Measurements from ENCODE around the gene ERI3.

Gene ERI3

DNA sequence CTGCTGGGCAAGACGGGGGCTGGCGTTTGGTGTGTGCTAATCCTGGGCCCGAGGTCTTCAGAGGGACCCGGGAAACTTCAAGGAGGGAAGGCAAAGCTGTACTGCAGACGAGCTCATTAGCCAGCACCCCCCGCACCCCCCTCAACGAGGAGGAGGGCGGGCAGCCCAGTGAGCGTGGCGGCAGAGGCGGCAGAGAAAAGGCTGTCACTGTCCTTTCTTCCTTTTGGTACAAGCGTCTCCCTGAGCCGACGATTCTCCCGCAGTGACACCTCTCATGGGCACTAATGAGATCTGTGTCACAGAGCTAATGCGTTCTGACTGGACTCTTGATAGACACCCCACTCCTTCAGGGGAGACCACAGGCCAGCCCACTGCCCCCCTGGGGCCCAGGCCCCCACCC is 112.3 kb downstream of the ERI3 start:
- H3K4me3 ChIP-seq (ENCODE audit: low read depth, low read length) = no peak overlapping the region

DNA sequence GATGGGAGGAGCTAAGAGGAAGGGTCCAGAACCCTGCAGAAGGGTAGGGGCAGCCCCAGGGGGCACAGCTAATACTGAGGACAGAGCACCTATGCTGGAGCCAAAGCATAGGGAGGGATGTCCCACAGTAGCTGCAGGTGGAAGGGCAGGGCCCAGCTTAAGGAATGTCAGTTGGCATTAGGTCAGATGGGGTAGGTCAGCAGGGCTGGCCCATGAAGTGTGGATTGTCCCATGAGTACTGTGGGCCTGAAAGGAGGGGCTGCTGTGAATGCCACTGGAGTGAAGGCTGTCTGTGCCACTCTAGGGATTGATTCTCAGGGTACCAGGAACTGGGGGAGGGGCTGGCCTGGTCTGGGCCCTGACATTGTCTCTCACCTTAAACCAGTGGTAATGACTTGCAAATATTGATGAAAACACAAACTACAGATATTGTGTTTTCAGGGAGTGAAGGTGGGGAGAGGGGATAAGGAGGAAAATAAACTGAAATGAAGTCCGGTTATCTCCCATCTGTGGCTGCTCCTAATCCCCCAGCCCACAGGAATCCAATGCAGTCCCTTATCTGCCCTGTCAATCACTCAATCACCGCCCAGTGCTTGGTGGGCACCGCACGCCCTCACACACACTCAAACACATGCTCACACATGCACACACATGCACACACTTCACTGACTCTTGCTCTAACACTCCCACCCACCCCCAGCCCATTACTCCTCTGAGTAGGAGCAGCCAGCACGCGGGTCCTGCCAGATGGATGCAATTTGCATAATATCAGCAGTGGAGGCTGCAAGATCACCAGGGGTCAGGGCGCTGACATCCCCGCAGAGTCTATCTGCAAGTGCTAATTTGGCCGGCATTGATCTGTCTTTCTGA is 114.0 kb downstream of the ERI3 start:
- TF ChIP-seq, protein P1, sequence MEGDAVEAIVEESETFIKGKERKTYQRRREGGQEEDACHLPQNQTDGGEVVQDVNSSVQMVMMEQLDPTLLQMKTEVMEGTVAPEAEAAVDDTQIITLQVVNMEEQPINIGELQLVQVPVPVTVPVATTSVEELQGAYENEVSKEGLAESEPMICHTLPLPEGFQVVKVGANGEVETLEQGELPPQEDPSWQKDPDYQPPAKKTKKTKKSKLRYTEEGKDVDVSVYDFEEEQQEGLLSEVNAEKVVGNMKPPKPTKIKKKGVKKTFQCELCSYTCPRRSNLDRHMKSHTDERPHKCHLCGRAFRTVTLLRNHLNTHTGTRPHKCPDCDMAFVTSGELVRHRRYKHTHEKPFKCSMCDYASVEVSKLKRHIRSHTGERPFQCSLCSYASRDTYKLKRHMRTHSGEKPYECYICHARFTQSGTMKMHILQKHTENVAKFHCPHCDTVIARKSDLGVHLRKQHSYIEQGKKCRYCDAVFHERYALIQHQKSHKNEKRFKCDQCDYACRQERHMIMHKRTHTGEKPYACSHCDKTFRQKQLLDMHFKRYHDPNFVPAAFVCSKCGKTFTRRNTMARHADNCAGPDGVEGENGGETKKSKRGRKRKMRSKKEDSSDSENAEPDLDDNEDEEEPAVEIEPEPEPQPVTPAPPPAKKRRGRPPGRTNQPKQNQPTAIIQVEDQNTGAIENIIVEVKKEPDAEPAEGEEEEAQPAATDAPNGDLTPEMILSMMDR (IDR thresholded peaks at IDR 0.05; ENCODE audit: low read depth, low read length) = no peak

More for the DNA sequence above, 112.3 kb downstream of the ERI3 start:
- TF ChIP-seq, protein P1 (IDR thresholded peaks at IDR 0.05; ENCODE audit: low read depth, low read length) = no peak

DNA sequence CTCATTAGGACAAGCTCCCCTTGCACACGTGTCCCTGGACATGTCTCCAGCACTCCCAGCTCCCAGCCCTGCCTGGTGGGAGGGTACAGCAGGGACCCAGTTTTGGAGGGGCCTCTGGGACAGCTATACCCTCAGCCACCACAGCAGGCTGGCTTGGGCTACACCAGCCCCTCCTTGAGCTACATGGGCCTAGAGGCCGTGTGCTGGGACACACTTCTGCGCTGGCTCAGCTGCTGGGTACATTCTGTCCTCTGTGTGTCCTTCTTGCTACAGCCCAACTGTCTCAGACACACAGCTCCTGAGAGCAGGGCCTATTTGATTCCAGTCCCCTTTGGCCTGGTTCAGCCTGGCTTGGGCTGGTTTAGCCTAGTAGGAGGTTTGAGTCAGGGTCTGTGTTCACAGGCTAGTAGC is 115.1 kb downstream of the ERI3 start:
- TF ChIP-seq, protein P1 (IDR thresholded peaks at IDR 0.05; ENCODE audit: low read depth, low read length) = no peak
- H3K4me3 ChIP-seq (ENCODE audit: low read depth, low read length) = no peak overlapping the region

More for the DNA sequence above, 114.0 kb downstream of the ERI3 start:
- no peak overlapping the region for H3K4me3 ChIP-seq (ENCODE audit: low read depth, low read length)

DNA sequence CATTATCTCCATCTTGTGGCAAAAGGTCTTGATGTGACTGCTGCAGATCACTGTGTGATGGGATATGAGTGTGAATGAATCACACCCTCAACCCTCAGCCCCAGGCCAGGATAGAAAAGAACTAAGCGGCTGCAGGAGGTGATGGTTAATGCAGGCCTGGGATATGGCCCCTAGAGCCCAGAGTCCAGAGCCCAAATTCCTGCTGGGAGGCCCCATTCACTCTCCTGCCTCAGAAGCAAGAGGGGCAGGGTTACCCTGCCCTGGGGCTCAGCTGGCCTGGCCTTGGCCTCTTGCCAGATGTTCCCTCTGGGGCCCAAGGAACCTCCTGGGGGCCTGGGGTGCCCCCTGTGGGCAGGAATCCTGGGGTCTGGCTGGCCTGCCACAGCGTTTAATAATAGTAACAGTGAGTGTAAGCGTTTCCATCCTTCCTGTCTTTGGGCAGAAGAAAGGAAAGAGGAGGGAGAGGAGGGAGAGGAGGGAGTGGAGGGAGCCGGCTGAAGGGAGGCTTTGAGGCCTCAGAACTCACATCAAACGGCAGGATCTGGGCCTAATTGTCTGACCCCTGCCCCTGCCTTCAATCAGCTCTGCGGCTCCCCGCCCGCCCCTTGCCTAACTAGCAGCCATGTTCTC is 115.6 kb downstream of the ERI3 start:
- no peak overlapping the region for H3K4me3 ChIP-seq (ENCODE audit: low read depth, low read length)
- TF ChIP-seq, protein P1 (IDR thresholded peaks at IDR 0.05; ENCODE audit: low read depth, low read length) = no peak

DNA sequence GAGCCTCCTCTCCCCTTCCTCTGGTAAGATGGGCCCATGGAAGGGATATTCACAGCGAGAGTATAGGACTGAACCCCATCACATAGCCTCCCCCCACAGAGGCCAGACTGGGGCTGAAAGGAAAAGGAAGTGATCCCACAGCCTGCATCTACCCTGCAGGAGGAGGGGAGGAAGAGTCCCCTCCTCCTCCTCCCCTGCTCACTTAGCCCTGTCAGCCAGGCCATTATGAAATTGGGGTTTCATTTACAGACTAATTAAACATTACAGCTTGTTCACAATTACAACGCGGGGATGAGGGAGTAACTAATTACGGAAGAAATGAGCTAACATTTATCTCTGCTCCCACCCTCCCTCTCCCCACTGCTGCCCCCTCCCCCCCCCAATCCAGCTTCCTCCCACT is 116.4 kb downstream of the ERI3 start:
- H3K4me3 ChIP-seq (ENCODE audit: low read depth, low read length) = no peak overlapping the region
- TF ChIP-seq, protein P1 (IDR thresholded peaks at IDR 0.05; ENCODE audit: low read depth, low read length) = no peak

DNA sequence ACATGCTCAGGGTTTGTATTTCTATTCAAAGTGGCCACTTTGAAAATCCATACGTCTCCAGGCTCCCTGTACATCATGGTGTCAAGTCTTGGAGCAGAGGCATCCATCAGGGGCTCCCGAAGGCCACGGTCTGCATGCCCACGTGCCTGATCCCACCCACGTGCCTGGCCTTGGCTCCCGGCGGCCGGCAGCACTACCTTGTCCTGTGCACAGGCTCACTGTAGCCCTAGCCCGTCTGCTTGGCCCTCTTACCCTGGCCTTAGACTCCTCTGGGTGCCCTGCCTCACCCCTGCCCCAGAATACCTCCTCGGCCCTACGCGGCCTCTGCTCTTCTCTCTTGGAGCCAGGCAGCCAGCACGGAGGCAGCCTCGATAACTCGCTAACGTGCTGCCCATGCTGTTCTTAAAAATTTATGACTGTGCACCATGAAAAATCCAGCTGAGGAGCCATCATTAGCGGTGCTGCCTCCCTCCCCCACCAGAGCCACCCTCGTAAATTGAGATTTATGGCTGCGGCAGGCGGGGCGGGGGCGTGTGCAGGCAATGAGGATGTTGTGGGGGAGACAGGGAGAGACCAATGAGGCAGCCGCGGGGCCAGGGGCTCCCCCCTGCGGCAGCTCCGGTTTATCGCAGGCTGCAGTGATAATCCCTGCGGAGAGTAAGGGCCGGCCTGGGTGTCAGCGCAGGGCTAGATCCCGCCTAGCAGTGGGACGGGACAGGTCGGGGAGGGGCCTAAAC is 117.2 kb downstream of the ERI3 start:
- TF ChIP-seq, protein P1 (IDR thresholded peaks at IDR 0.05; ENCODE audit: low read depth, low read length) = peak; percentile 41; the same call in 1 of the 2 replicates
- no peak overlapping the region for H3K4me3 ChIP-seq (ENCODE audit: low read depth, low read length)
